ENCODE data around the gene ZNF782.
A peak's percentile ranks its signal among the peaks of the same experiment; 100 is the strongest.

The ZNF782 gene

GRCh38 chr9:96784021-96784420 lies 70.3 kb downstream of the ZNF782 start:
- TF ChIP-seq CTCF (IDR thresholded peaks at IDR 0.05; ENCODE audit: insufficient read depth, low read depth, low read length, missing control alignments): no peak
- no peak for DNase-seq (ENCODE audit: low read depth)

GRCh38 chr9:96782235-96782634 lies 72.1 kb downstream of the ZNF782 start:
- DNase-seq (ENCODE audit: low read depth): no peak
- no peak overlapping the region for H3K4me3 ChIP-seq (ENCODE audit: low read length)
- no peak for TF ChIP-seq CTCF (IDR thresholded peaks at IDR 0.05; ENCODE audit: insufficient read depth, low read depth, low read length, missing control alignments)

More at GRCh38 chr9:96784021-96784420, 70.3 kb downstream of the ZNF782 start:
- H3K4me3 ChIP-seq (ENCODE audit: low read length): no peak overlapping the region

- no peak overlapping the region for H3K4me3 ChIP-seq (ENCODE audit: low read length)
- no peak for DNase-seq (ENCODE audit: low read depth)
- TF ChIP-seq CTCF (IDR thresholded peaks at IDR 0.05; ENCODE audit: insufficient read depth, low read depth, low read length, missing control alignments): no peak
Observed at GRCh38 chr9:96781552-96781951, 72.8 kb downstream of the ZNF782 start.

- no peak for DNase-seq (ENCODE audit: low read depth)
- no peak for TF ChIP-seq CTCF (IDR thresholded peaks at IDR 0.05; ENCODE audit: insufficient read depth, low read depth, low read length, missing control alignments)
- H3K4me3 ChIP-seq (ENCODE audit: low read length): no peak overlapping the region
Observed at GRCh38 chr9:96779089-96779488, 75.2 kb downstream of the ZNF782 start.

GRCh38 chr9:96777426-96777864 lies 76.9 kb downstream of the ZNF782 start:
- peak overlapping the region; percentile 88 for H3K4me3 ChIP-seq (ENCODE audit: low read length)
- DNase-seq (ENCODE audit: low read depth): no peak
- TF ChIP-seq CTCF (IDR thresholded peaks at IDR 0.05; ENCODE audit: insufficient read depth, low read depth, low read length, missing control alignments): no peak

GRCh38 chr9:96771124-96771523 lies 83.2 kb downstream of the ZNF782 start:
- H3K4me3 ChIP-seq (ENCODE audit: low read length): no peak overlapping the region
- no peak for DNase-seq (ENCODE audit: low read depth)
- no peak for TF ChIP-seq CTCF (IDR thresholded peaks at IDR 0.05; ENCODE audit: insufficient read depth, low read depth, low read length, missing control alignments)

- no peak for TF ChIP-seq CTCF (IDR thresholded peaks at IDR 0.05; ENCODE audit: insufficient read depth, low read depth, low read length, missing control alignments)
- DNase-seq (ENCODE audit: low read depth): no peak
- no peak overlapping the region for H3K4me3 ChIP-seq (ENCODE audit: low read length)
Observed at GRCh38 chr9:96769989-96770388, 84.3 kb downstream of the ZNF782 start.

Measured in epithelial cell of esophagus (primary cell).